Stomach (tissue), 4 donors: ENCODE results near the gene HTRA3.

Experiments
- CTCF ChIP-seq, 7 experiments: fragments of 450-650 bp in 4 of 7; fragments of 200-600 bp in 3 of 7; sonication (generic) in 3 of 7; IDR thresholded peaks; one replicate each; pipeline ENCODE4 v1.5.1; 2016 to 2019; ENCODE audit warnings: antibody characterized with exemption in 7 of 7, control low read depth in 2 of 7, mild to moderate bottlenecking in 1 of 7
- EP300 ChIP-seq: sonication (generic); formaldehyde crosslinking; IDR thresholded peaks from one replicate; pipeline ENCODE4 v1.6.1; 2017; ENCODE audit warnings: antibody characterized with exemption
- POLR2A ChIP-seq, 4 donors: fragments of 450-650 bp; IDR thresholded peaks; one replicate each; pipeline ENCODE4 v1.6.1; 2016; ENCODE audit warnings: antibody characterized with exemption in 4 of 4, control low read depth in 2 of 4, mild to moderate bottlenecking in 1 of 4, moderate library complexity in 1 of 4
- POLR2AphosphoS5 ChIP-seq, 3 donors: sonication (generic); formaldehyde crosslinking; IDR thresholded peaks; one replicate each; pipeline ENCODE4 v1.6.1; 2016; ENCODE audit warnings: antibody characterized with exemption in 3 of 3

DNA sequence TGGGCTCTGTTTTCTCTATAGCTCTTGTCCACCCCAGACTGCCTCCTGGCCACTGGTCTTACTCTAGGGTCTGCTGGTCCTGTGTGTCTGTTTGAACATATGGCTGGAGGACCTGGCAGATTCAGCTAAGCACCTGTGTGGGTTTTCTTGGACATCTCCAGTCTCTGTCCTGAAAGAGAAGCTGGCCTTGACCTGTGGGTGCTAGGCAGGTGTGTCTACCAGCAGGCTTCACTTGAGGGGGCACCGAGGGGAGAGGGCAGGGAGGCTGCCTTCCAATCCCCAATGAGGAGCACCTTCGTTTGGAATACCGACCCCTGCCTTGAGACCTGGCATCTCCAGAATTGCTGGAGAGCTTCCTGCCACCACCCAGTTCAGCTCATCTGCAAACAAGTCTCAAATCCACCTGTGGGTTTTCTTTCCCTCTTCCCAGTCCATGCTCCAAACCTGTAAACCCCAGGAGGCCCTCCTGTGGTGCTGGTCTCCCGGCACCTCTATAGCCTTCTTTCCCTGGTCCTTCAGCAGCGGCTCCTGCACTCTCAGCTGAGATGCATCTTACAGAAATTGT lies 45.2 kb downstream of the HTRA3 start:
- TF ChIP-seq CTCF (IDR thresholded peaks at IDR 0.05), result no peak
- no peak for TF ChIP-seq POLR2A (IDR thresholded peaks at IDR 0.05)
- TF ChIP-seq EP300, result no peak
- TF ChIP-seq POLR2AphosphoS5 (IDR thresholded peaks at IDR 0.05), result no peak
